Stomach (tissue), 4 donors: Measurements from ENCODE around the gene REEP6.

Source experiments
- EP300 ChIP-seq: sonication (generic); formaldehyde crosslinking; IDR thresholded peaks from one replicate; pipeline ENCODE4 v1.6.1; 2017; ENCODE audit warnings: antibody characterized with exemption
- POLR2A ChIP-seq, 4 donors: fragments of 450-650 bp; IDR thresholded peaks; one replicate each; pipeline ENCODE4 v1.6.1; 2016; ENCODE audit warnings: antibody characterized with exemption in 4 of 4, control low read depth in 2 of 4, mild to moderate bottlenecking in 1 of 4, moderate library complexity in 1 of 4
- POLR2AphosphoS5 ChIP-seq, 3 donors: sonication (generic); formaldehyde crosslinking; IDR thresholded peaks; one replicate each; pipeline ENCODE4 v1.6.1; 2016; ENCODE audit warnings: antibody characterized with exemption in 3 of 3
- TF ChIP-seq, protein P1 (sequence below), 7 experiments: fragments of 450-650 bp in 4 of 7; fragments of 200-600 bp in 3 of 7; sonication (generic) in 3 of 7; IDR thresholded peaks; one replicate each; pipeline ENCODE4 v1.5.1; 2016 to 2019; ENCODE audit warnings: antibody characterized with exemption in 7 of 7, control low read depth in 2 of 7, mild to moderate bottlenecking in 1 of 7

- TF ChIP-seq POLR2A (IDR thresholded peaks at IDR 0.05) = no peak
- TF ChIP-seq, protein P1, sequence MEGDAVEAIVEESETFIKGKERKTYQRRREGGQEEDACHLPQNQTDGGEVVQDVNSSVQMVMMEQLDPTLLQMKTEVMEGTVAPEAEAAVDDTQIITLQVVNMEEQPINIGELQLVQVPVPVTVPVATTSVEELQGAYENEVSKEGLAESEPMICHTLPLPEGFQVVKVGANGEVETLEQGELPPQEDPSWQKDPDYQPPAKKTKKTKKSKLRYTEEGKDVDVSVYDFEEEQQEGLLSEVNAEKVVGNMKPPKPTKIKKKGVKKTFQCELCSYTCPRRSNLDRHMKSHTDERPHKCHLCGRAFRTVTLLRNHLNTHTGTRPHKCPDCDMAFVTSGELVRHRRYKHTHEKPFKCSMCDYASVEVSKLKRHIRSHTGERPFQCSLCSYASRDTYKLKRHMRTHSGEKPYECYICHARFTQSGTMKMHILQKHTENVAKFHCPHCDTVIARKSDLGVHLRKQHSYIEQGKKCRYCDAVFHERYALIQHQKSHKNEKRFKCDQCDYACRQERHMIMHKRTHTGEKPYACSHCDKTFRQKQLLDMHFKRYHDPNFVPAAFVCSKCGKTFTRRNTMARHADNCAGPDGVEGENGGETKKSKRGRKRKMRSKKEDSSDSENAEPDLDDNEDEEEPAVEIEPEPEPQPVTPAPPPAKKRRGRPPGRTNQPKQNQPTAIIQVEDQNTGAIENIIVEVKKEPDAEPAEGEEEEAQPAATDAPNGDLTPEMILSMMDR (IDR thresholded peaks at IDR 0.05) = no peak
- TF ChIP-seq POLR2AphosphoS5 (IDR thresholded peaks at IDR 0.05) = no peak
- TF ChIP-seq EP300 = no peak
Observed at GRCh38 chr19:1461862-1462261, 29.1 kb upstream of the REEP6 start.
